ENCODE measurements around the gene BCAR1.
"Not testable (repeated sequence)": the region's sequence is repeated elsewhere in the genome, so short reads cannot be mapped to it uniquely, and the experiment has no call there.

Gene BCAR1

DNA sequence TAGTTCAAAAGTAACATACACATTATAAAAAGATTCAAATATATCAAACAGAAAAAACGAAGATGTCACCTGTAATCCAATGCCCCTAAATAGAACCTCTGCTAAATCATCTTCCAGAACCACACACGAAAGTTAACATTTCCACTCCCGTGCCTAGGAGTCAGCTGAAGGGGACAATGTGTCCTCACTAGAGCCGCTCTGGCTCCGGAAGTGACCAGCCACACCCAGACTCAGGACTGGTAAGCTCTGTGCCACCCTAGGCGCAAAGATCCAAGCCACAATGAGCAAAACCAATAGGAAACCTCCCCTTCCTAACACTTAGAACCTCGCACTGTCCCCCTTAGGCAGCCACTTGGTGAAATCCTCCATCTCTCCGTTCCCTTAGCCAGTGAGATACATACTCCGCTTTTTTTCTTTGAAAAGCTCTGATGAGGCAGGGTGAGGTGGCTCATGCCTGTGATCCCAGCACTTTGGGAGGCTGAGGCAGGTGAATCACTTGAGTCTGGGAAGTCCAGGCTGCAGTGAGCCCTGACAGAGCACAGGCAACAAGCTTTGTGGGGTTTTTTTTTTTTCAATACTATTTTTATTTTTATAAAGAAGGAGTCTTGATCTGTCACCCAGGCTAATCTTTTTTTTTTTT, 20.8 kb downstream of the BCAR1 start:
- Mint-ChIP-seq H3K4me1 (ENCODE audit: low read depth) (peaks cover 4% of the 10 kb centered on the region), H3K9me3 (no peaks in the 10 kb centered on the region), H3K27ac (no peak overlapping the region), H3K27me3 (peaks cover 9% of the 10 kb centered on the region), H3K36me3 (ENCODE audit: low read depth) (no peaks in the 10 kb centered on the region), H3K4me3 (no peak overlapping the region)

DNA sequence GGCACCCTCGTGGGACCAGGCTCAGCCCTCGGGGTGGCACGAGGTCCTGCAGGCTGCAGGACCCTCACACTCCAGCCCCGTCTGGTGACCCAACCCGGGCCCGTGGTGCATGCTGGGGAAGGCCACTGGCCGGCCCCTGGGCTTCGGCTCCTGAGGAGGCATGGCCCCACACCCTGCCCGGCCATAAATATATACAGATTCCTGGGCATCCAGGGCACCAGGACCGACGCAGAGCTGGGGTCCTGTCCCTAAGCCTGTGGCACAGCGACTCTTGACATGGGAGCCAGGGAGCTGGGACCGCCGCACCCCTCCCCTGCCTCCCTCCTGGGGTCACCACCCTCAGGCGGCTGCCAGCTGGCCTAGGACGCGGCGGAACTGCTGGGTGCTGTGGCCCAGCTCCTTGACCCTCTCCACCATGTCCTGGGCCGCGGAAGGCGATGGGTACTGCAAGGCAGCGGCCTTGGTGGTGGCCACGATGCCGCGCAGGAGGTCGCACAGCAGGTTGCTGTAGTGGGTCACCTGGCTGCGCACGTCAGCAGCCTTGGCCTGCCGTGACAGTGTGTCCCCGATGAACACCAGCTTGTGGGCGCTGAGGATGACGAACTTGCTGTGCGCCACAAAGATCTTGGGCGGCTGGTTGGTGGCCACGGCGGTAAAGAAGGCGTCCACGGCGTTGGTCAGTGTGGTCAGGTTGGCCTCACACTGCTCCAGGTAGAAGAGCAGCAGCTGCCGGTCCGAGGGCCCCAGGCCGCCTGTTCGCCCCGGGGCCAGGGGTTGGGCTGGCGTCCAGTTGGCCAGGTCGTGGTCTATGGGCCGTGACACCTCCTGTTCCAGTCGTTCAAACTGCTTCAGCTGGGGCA, 22.0 kb downstream of the BCAR1 start:
- peaks cover 4% of the 10 kb centered on the region for H3K4me1 Mint-ChIP-seq (ENCODE audit: low read depth)
- no peaks in the 10 kb centered on the region for H3K36me3 Mint-ChIP-seq (ENCODE audit: low read depth)
- peaks cover 9% of the 10 kb centered on the region for H3K27me3 Mint-ChIP-seq
- no peaks in the 10 kb centered on the region for H3K9me3 Mint-ChIP-seq
- no peak overlapping the region for H3K4me3 Mint-ChIP-seq
- no peak overlapping the region for H3K27ac Mint-ChIP-seq

DNA sequence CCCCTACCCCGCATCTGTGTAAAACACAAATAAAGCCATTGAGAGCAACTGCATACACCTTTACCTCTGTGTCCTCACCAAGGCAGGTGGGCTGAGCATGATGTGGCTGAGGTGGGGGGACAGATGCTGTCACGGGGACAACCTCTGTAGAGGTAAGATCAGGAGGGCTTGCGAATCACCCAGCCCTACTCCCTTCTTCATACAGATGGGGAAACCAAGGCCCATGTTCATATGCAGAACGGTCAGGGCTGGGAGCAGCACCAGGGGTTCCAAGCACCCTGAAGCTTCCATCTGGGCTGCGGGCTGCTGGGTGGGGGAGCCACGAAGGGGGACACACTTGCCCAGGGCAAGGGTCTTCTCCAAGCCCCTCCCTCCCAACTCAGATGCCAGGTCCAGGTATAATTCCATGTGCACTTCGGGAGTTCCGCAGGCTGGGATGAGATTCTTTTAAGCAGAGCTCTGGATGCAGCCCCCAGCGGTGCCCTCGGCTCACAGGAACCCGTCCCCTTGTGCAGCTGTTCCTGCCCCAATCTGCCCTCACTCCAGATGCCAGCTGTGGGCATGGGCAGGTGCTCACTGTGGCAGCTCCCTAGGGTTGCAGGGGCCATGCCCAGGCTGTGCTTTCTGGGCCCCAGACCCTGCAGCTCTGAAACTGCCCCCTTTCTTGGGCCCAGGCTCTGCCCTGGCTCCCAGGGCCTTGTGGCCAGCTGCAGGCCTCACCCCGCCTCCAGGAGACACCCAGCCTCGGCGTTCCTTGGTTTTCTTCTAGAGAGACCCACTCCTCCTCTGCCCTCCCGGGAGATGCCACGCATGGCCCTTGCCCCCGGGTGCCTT, 23.1 kb downstream of the BCAR1 start:
- no peak overlapping the region for H3K4me3 Mint-ChIP-seq
- H3K36me3 Mint-ChIP-seq (ENCODE audit: low read depth), result no peaks in the 10 kb centered on the region
- H3K27ac Mint-ChIP-seq, result no peak overlapping the region
- no peaks in the 10 kb centered on the region for H3K4me1 Mint-ChIP-seq (ENCODE audit: low read depth)
- H3K27me3 Mint-ChIP-seq, result peaks cover 12% of the 10 kb centered on the region
- H3K9me3 Mint-ChIP-seq, result no peaks in the 10 kb centered on the region

DNA sequence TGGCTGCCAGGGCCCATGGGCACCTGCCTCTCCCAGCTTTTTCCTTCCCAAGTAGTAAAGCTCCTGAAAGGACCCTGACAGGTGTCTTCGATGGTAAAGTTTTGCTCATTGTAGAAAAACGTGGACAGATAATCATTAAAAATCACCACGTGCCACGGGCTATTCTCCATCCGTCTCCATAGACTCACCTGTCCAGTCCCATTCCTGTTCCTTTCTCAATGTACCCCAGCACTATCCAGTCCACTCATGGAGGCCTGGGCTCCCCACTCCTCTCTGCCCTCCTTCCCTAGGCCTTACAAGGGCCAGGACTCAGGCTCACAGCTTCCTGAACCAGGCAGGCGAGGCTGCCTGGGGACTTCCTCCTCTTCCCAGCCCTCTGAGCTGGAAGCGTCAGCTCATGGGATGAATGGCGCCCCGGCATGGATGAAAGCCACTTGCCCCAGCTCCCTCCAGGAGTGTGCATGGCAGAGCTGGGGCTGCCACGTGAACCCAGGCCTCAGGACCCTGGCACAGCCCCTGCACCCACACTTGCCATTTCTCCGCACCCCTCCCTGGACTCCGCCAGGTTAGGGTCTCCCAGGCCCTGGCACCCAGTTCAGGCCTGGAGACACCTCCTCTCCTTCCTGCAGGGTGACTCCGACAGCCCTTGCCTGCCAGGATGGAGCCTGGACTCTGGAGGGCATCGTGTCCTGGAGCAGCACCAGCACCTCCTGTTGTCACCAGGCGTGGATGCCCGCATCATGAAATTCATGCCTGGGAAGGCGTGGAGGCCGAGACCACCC, 23.9 kb downstream of the BCAR1 start:
- Mint-ChIP-seq H3K36me3 (ENCODE audit: low read depth) (no peaks in the 10 kb centered on the region), H3K4me3 (no peak overlapping the region), H3K4me1 (ENCODE audit: low read depth) (no peaks in the 10 kb centered on the region), H3K9me3 (no peaks in the 10 kb centered on the region), H3K27ac (no peak overlapping the region), H3K27me3 (peaks cover 12% of the 10 kb centered on the region)

DNA sequence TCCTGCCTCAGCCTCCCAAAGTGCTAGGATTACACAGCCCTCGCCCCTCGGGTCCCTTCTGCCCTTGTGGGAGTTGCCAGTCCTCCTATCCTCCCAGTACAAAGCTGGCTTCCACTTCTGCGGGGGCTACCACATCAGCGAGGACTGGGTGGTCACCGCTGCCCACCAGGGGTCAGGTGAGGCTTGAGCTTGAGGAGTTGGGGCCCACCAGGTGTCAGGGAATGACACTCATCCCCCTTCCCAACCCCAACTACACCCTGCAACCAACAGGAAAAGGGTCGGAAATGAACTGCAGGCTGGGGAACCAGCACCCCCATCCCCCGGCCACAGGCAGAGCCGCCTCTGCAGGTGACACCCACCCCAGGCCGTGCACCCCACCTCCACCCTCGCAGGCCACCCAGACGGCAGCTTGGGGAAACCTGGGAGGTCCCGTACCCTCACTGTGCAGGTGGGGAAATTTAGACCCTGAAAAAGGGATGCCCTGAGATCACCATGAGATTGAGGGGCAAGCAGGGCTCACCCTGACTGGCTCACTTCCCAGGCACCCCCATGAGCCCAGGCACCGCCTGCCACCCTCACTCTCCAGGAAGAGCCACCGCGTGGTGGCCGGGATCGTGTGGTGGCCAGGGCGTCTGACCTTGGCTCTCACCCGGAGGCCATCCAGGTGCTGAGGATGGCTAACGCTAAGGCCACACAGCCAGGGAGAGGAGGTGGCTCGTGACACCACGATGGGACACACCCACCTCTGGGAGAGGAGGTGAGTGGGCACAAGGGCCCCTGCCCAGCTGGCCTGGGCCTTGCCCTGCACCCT, 24.7 kb downstream of the BCAR1 start:
- no peak overlapping the region for H3K27ac Mint-ChIP-seq
- no peak overlapping the region for H3K4me3 Mint-ChIP-seq
- H3K27me3 Mint-ChIP-seq, result peaks cover 12% of the 10 kb centered on the region
- no peaks in the 10 kb centered on the region for H3K36me3 Mint-ChIP-seq (ENCODE audit: low read depth)
- H3K4me1 Mint-ChIP-seq (ENCODE audit: low read depth), result no peaks in the 10 kb centered on the region
- no peaks in the 10 kb centered on the region for H3K9me3 Mint-ChIP-seq

DNA sequence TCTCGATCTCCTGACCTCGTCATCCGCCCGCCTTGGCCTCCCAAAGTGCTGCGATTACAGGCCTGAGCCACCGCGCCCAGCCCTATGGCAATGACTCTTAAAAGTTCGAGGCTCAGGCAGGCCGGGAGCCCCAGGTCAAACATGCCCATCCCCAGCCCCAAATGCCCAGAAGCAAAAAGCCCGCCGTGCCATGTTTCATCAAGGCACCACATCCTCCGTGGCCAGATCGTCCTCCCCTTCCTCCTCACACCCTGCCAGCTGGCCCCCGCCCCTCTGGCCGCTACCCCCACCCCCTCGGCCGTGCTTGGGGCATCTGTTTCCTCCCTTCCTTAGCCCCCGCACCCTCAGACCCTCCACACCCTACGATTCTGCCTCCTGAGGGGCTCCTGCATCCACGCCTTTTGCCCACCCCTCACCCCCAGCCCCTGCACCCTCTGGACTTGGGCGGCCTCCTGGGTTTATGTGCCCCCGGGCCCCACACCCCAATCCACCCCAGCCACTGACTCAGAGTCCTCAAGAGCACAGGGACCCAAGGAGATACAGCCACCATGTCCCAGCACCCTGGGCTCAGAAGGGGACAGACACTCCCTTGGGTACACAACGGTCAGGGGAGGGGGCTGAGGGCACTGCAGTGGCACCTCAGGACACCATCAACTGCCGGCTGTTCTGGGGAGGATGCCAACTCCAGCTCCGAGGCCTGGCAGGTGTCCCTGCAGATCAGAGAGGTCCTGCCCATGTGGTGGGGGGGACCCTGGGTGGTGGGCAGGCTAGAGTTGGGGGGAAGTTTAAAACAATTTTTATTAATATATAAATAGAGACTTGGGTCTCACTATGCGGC, 25.5 kb downstream of the BCAR1 start:
- H3K36me3 Mint-ChIP-seq (ENCODE audit: low read depth), result no peaks in the 10 kb centered on the region

DNA sequence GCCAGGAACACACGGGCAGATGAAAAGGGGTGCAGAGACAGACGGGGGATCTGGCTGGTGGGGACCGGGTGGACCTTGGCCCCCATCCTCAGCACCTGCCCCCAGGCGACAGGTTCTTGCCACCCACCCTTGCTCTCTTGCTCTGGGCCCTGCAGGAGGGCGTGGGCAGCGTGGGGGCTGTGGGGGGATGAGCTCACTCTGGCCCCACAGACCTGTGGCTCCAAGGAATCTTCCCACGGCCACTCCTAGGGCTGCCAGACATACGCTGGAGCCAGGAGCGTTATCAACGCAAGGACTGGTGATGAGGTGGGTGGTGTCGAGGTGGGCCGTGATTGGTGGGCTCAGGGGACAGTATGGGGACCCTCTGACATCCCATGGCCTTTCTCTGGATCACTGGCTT, 26.3 kb downstream of the BCAR1 start:
- no peaks in the 10 kb centered on the region for H3K9me3 Mint-ChIP-seq
- no peaks in the 10 kb centered on the region for H3K36me3 Mint-ChIP-seq (ENCODE audit: low read depth)
- no peak overlapping the region for H3K27ac Mint-ChIP-seq
- H3K4me1 Mint-ChIP-seq (ENCODE audit: low read depth), result no peaks in the 10 kb centered on the region
- H3K4me3 Mint-ChIP-seq, result no peak overlapping the region
- H3K27me3 Mint-ChIP-seq, result peaks cover 7% of the 10 kb centered on the region

More for the DNA sequence above, 25.5 kb downstream of the BCAR1 start:
- Mint-ChIP-seq H3K9me3 (no peaks in the 10 kb centered on the region), H3K27ac (no peak overlapping the region), H3K4me3 (no peak overlapping the region), H3K27me3 (peaks cover 7% of the 10 kb centered on the region), H3K4me1 (ENCODE audit: low read depth) (no peaks in the 10 kb centered on the region)

DNA sequence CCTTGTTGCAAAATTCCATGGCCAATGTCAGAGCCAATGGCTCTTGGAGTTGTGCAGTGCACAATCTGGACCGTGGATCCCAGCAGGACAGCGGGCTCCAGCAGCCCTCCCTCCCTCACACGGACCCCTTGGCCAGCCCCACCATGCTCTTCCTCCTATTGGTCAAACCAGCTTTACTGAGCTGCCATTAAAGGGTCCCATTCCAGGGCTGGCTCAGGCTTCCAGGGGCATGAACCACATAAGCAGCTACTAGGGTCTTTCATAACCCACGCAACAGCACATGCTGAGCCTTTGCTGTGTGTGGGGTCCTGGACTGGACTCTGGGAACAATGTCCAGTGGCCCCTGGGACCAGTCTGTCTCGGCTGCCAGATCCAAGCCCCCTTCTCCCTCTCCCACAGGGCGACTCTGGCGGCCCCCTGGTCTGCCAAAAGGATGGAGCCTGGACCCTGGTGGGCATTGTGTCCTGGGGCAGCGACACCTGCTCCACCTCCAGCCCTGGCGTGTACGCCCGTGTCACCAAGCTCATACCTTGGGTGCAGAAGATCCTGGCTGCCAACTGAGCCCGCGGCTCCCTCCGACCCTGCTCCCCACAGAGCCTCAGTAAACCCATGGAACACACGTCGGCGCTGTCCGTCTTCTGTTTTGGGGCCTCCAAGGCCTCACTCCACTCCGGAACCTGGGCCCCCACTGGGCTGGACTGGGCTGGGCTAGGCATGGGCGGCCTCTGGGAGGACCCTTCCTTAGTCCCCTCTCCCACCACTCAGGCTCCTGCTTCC, 26.9 kb downstream of the BCAR1 start:
- no peak overlapping the region for H3K27ac Mint-ChIP-seq
- no peak overlapping the region for H3K4me3 Mint-ChIP-seq
- no peaks in the 10 kb centered on the region for H3K36me3 Mint-ChIP-seq (ENCODE audit: low read depth)
- H3K9me3 Mint-ChIP-seq, result no peaks in the 10 kb centered on the region
- peaks cover 6% of the 10 kb centered on the region for H3K4me1 Mint-ChIP-seq (ENCODE audit: low read depth)
- peaks cover 7% of the 10 kb centered on the region for H3K27me3 Mint-ChIP-seq

DNA sequence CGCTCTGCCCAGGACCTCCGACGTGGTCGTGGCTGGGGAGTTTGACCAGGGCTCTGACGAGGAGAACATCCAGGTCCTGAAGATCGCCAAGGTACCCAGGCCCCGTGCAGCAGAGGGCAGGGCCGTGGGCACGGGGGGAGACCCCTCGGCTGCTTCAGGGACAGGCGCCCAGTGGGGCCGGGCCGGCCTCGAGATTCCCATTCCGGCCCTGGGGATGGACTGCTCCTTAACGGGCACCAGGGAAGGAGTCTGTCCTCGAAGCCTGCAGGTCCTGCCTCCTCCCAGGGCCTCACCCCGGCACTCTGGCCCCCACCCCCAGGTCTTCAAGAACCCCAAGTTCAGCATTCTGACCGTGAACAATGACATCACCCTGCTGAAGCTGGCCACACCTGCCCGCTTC, 28.3 kb downstream of the BCAR1 start:
- H3K9me3 Mint-ChIP-seq; H3K4me1 Mint-ChIP-seq (ENCODE audit: low read depth); H3K36me3 Mint-ChIP-seq (ENCODE audit: low read depth): not testable (repeated sequence)

DNA sequence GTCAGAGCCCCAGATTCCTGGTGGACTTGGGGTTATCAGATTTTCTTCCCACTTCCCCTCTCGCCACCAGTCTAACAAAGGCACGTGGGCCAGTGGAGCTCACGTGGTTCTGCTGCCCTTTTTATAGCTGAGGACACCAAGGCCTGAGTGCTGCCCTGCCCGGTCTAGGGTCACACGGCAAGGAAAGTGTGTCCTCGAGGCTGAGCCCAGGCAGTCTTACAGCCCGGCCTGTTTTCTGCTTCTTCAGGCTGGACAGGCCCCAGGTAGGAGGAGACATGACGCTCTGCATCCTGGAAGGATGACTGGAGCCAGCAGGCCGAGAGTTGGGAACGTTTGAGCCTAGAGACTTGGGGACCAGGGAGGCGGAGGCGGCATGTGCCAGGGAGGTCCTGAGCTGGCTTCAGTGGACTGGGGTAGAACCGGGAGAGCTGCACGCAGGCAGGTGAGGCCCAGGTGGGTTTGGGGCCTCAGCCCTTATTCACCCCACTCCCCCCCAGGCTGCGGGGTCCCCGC, 29.1 kb downstream of the BCAR1 start:
- no peaks in the 10 kb centered on the region for H3K36me3 Mint-ChIP-seq (ENCODE audit: low read depth)
- H3K27ac Mint-ChIP-seq, result peak overlapping the region; percentile 41
- H3K4me1 Mint-ChIP-seq (ENCODE audit: low read depth), result peaks cover 8% of the 10 kb centered on the region
- no peak overlapping the region for H3K4me3 Mint-ChIP-seq
- H3K27me3 Mint-ChIP-seq, result peaks cover 5% of the 10 kb centered on the region
- no peaks in the 10 kb centered on the region for H3K9me3 Mint-ChIP-seq

More for the DNA sequence above, 28.3 kb downstream of the BCAR1 start:
- H3K27ac Mint-ChIP-seq, H3K27me3 Mint-ChIP-seq, H3K4me3 Mint-ChIP-seq: not testable (repeated sequence)

DNA sequence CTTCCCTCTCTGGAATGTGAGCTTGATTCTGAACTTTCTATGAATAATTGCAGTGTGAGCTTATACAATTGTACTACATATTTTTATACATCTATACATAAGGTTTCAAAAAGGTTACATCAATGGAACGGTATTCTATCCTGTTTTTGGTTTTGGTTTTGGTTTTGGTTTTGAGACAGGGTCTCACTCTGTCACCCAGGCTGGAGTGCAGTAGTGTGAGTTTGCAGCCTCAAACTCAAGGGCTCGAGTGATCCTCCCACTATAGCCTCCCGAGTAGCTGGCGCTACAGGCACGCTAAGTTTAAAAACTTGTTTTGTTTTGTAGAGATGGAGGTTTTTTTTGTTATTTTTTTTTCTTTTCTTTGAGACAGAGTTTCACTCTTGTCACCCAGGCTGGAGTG, 31.6 kb downstream of the BCAR1 start:
- Mint-ChIP-seq H3K27me3 (peaks cover 3% of the 10 kb centered on the region), H3K4me1 (ENCODE audit: low read depth) (peaks cover 8% of the 10 kb centered on the region), H3K9me3 (no peaks in the 10 kb centered on the region), H3K27ac (peak overlapping the region; percentile 74), H3K4me3 (peak overlapping the region; percentile 60), H3K36me3 (ENCODE audit: low read depth) (no peaks in the 10 kb centered on the region)

DNA sequence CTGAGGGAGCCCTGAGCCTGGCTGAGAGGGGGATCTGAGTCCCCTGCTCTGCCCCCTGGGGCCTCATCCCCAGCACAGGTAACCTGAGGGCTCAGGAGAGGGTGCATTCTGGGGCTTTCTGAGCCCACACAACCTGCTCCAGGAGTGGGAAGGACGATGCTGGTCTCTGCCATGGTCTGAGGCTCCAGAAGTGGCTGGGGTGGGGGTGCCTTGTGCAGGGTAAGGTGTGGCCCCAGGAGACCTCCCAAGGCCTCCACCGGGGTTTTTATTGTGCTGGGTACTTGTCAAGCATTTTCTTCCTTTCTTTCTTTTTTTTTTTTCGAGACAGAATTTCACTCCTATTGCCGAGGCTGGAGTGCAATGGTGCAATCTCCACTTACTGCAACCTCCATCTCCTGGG, 32.3 kb downstream of the BCAR1 start:
- no peaks in the 10 kb centered on the region for H3K27me3 Mint-ChIP-seq
- no peak overlapping the region for H3K4me3 Mint-ChIP-seq
- H3K27ac Mint-ChIP-seq, result no peak overlapping the region
- no peaks in the 10 kb centered on the region for H3K36me3 Mint-ChIP-seq (ENCODE audit: low read depth)
- peaks cover 8% of the 10 kb centered on the region for H3K4me1 Mint-ChIP-seq (ENCODE audit: low read depth)
- H3K9me3 Mint-ChIP-seq, result no peaks in the 10 kb centered on the region
